Ishikawa (cell line): ENCODE data around the gene CUTA.

Source experiments
- CEBPB ChIP-seq: IDR thresholded peaks from 2 replicates; pipeline ENCODE4 v1.6.1; 2012
- CREB1 ChIP-seq: IDR thresholded peaks from 2 replicates; pipeline ENCODE4 v1.6.1; 2012; ENCODE audit warnings: low read depth
- EGR1 ChIP-seq: IDR thresholded peaks from 2 replicates; pipeline ENCODE4 v1.6.1; 2012
- EP300 ChIP-seq: IDR thresholded peaks from 2 replicates; pipeline ENCODE4 v1.6.1; 2012; ENCODE audit warnings: borderline replicate concordance
- FOXM1 ChIP-seq: IDR thresholded peaks from 2 replicates; pipeline ENCODE4 v1.6.1; 2012; ENCODE audit warnings: low read depth, borderline replicate concordance
- MAX ChIP-seq: IDR thresholded peaks from 2 replicates; pipeline ENCODE4 v1.6.1; 2012
- NFIC ChIP-seq: IDR thresholded peaks from 2 replicates; pipeline ENCODE4 v1.6.1; 2012
- RAD21 ChIP-seq: IDR thresholded peaks from 2 replicates; pipeline ENCODE4 v1.6.1; 2012; ENCODE audit warnings: low read depth
- REST ChIP-seq: IDR thresholded peaks from 2 replicates; pipeline ENCODE4 v1.6.1; 2012; ENCODE audit warnings: low read depth, mild to moderate bottlenecking
- TAF1 ChIP-seq: IDR thresholded peaks from 2 replicates; pipeline ENCODE4 v1.6.1; 2012; ENCODE audit warnings: low read depth, mild to moderate bottlenecking
- TCF12 ChIP-seq: IDR thresholded peaks from 2 replicates; pipeline ENCODE4 v1.6.1; 2012; ENCODE audit warnings: low read depth
- TEAD4 ChIP-seq: IDR thresholded peaks from 2 replicates; pipeline ENCODE4 v1.6.1; 2012
- USF1 ChIP-seq: IDR thresholded peaks from 2 replicates; pipeline ENCODE4 v1.6.1; 2012
- YY1 ChIP-seq: IDR thresholded peaks from 2 replicates; pipeline ENCODE4 v1.6.1; 2012; ENCODE audit warnings: low read depth
- ZBTB7A ChIP-seq: IDR thresholded peaks from 2 replicates; pipeline ENCODE4 v1.6.1; 2012; ENCODE audit warnings: low read depth

CUTA gene

GRCh38 chr6:33391922-33392594, 25.8 kb downstream of the CUTA start:
- no peak for TF ChIP-seq RAD21
- TF ChIP-seq TAF1, result peak; percentile 33; the same call in 1 of the 2 replicates

GRCh38 chr6:33391278-33391921, 26.5 kb downstream of the CUTA start, which contains the start of gene KIFC1:
KIFC1 (plus strand) TSS chr6:33391823; CDS start chr6:33391986, 163 bp downstream.
- TF ChIP-seq FOXM1 (peak; percentile 89), USF1 (peak; percentile 60), RAD21 (peak; percentile 55; the same call in 1 of the 2 replicates), TAF1 (peak; percentile 57; the same call in 1 of the 2 replicates), YY1 (no peak), CREB1 (peak; percentile 86), MAX (peak; percentile 95), TEAD4 (peak; percentile 15), REST (no peak), CEBPB (no peak), NFIC (no peak), ZBTB7A (no peak), TCF12 (peak; percentile 43; the same call in 1 of the 2 replicates), EP300 (peak; percentile 56), EGR1 (no peak)

GRCh38 chr6:33390767-33391277, 27.1 kb downstream of the CUTA start:
- TF ChIP-seq RAD21, result no peak

- TF ChIP-seq RAD21 (no peak), CEBPB (no peak), NFIC (no peak), MAX (no peak), YY1 (no peak), REST (no peak), USF1 (no peak), TEAD4 (no peak), TCF12 (no peak), TAF1 (no peak), FOXM1 (no peak), EGR1 (no peak), ZBTB7A (no peak), EP300 (no peak), CREB1 (no peak)
These were observed 27.7 kb downstream of the CUTA start for GRCh38 chr6:33390173-33390572.

GRCh38 chr6:33384581-33385020, 33.3 kb downstream of the CUTA start:
- TF ChIP-seq ZBTB7A (no peak), RAD21 (peak; percentile 44), FOXM1 (no peak)
